ENCODE results near the gene SIGLEC9. TPM values are rescaled to one million over a fixed set of nuclear protein-coding genes. Genes with fewer than 3 reads are reported as not detected.

SIGLEC9 gene
- total RNA-seq, 1 donor from 2014 or later: not detected

DNA sequence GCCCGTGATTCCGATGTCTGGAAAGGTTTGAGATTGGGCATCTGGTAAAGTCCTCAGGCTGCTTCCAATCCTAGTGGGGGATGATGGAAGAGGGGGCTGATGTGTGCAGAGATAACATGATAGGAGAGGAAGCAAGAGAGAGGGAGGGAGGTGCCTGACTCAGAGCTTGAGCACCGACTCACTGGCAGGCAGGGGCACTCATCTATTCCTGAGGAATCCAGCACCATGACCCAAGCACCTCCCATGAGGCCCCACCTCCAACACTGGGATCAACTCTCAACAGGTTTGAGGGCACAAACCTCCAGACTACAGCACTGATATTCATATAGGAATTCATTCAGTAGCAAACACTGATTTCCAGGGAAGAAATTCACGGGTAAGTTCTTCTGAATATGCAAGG, 5.6 kb upstream of the SIGLEC9 start:
- Mint-ChIP-seq H3K4me3 (no peak overlapping the region), H3K4me1 (no peaks in the 10 kb centered on the region), H3K36me3 (no peaks in the 10 kb centered on the region), H3K27ac (no peak overlapping the region), H3K9me3 (no peaks in the 10 kb centered on the region), H3K27me3 (ENCODE audit: low read depth) (peaks cover 46% of the 10 kb centered on the region)
- TF ChIP-seq, protein P1, sequence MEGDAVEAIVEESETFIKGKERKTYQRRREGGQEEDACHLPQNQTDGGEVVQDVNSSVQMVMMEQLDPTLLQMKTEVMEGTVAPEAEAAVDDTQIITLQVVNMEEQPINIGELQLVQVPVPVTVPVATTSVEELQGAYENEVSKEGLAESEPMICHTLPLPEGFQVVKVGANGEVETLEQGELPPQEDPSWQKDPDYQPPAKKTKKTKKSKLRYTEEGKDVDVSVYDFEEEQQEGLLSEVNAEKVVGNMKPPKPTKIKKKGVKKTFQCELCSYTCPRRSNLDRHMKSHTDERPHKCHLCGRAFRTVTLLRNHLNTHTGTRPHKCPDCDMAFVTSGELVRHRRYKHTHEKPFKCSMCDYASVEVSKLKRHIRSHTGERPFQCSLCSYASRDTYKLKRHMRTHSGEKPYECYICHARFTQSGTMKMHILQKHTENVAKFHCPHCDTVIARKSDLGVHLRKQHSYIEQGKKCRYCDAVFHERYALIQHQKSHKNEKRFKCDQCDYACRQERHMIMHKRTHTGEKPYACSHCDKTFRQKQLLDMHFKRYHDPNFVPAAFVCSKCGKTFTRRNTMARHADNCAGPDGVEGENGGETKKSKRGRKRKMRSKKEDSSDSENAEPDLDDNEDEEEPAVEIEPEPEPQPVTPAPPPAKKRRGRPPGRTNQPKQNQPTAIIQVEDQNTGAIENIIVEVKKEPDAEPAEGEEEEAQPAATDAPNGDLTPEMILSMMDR (IDR thresholded peaks at IDR 0.05; ENCODE audit: unreplicated experiment): no peak
- no peak for DNase-seq (ENCODE audit: low spot score in 2 of 2, unreplicated experiment in 2 of 2)

DNA sequence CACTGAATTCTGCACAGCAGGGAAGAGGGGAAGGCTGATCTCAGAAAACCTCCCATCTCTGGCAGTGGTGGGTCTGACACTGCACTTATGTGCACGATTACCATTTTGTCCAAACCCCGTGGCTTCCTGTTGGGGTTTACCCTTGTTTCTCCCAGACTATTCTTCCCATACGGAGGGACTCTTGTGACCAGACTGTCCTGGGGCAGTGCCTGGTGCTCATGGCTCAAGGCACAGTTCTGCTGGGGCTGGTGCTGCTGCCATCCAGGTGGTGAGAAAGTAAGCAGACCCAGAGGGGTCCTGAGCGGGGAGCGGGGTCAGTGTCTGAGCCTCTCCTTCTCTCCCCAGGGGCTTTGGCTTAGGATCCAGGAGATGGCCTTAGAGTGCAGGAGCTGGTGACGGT, 5.1 kb upstream of the SIGLEC9 start:
- no peaks in the 10 kb centered on the region for H3K9me3 Mint-ChIP-seq
- H3K27me3 Mint-ChIP-seq (ENCODE audit: low read depth): peaks cover 46% of the 10 kb centered on the region
- TF ChIP-seq, protein P1 (IDR thresholded peaks at IDR 0.05; ENCODE audit: unreplicated experiment): no peak
- H3K27ac Mint-ChIP-seq: no peak overlapping the region
- DNase-seq (ENCODE audit: low spot score in 2 of 2, unreplicated experiment in 2 of 2): no peak
- no peaks in the 10 kb centered on the region for H3K4me1 Mint-ChIP-seq
- H3K4me3 Mint-ChIP-seq: no peak overlapping the region
- no peaks in the 10 kb centered on the region for H3K36me3 Mint-ChIP-seq

DNA sequence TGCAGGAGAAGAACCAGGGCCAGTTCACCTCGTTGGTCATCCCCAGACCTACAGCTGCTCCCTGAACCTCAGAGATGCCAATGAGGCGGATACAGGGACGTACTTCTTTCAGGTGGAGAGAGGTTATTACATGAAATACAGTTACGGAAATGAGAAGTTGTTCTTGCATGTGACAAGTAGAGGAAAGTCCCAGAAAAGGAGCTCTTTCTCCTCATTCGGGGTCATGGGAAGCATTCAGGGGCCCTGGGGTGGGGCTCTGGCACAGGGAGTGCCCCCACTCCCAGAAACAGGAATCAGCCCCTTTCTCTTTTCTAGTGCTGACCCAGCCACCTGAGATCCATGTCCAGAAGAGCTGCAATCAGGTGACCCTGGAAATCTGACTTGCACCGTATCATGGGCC, 4.5 kb upstream of the SIGLEC9 start:
- TF ChIP-seq, protein P1 (IDR thresholded peaks at IDR 0.05; ENCODE audit: unreplicated experiment): no peak
- H3K4me3 Mint-ChIP-seq: no peak overlapping the region
- DNase-seq (ENCODE audit: low spot score in 2 of 2, unreplicated experiment in 2 of 2): no peak
- H3K27me3 Mint-ChIP-seq (ENCODE audit: low read depth): peaks cover 42% of the 10 kb centered on the region
- H3K9me3 Mint-ChIP-seq: no peaks in the 10 kb centered on the region
- H3K36me3 Mint-ChIP-seq: no peaks in the 10 kb centered on the region
- no peaks in the 10 kb centered on the region for H3K4me1 Mint-ChIP-seq
- no peak overlapping the region for H3K27ac Mint-ChIP-seq

DNA sequence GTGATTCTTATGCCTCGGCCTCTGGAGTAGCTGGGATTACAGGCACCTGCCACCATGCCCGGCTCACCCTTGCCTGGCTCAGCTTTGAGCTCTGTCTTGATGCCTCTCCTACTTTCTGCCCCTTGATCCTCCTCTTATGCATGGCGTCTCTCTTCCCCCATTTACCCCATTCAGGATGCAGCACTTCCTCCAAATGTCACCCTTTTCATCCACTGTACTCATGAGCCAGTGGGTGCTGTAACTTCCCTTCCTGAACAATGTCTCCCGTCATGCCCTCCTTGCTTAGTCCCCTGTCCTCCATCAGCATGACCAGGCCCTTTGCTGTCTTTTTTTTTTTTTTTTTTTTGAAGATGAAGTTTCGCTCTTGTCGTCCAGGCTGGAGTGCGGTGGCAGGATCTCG, 3.4 kb upstream of the SIGLEC9 start:
- no peak for DNase-seq (ENCODE audit: low spot score in 2 of 2, unreplicated experiment in 2 of 2)
- H3K4me3 Mint-ChIP-seq: no peak overlapping the region
- no peaks in the 10 kb centered on the region for H3K9me3 Mint-ChIP-seq
- H3K27me3 Mint-ChIP-seq (ENCODE audit: low read depth): peaks cover 33% of the 10 kb centered on the region
- H3K27ac Mint-ChIP-seq: no peak overlapping the region
- TF ChIP-seq, protein P1 (IDR thresholded peaks at IDR 0.05; ENCODE audit: unreplicated experiment): no peak
- H3K4me1 Mint-ChIP-seq: no peaks in the 10 kb centered on the region
- no peaks in the 10 kb centered on the region for H3K36me3 Mint-ChIP-seq

DNA sequence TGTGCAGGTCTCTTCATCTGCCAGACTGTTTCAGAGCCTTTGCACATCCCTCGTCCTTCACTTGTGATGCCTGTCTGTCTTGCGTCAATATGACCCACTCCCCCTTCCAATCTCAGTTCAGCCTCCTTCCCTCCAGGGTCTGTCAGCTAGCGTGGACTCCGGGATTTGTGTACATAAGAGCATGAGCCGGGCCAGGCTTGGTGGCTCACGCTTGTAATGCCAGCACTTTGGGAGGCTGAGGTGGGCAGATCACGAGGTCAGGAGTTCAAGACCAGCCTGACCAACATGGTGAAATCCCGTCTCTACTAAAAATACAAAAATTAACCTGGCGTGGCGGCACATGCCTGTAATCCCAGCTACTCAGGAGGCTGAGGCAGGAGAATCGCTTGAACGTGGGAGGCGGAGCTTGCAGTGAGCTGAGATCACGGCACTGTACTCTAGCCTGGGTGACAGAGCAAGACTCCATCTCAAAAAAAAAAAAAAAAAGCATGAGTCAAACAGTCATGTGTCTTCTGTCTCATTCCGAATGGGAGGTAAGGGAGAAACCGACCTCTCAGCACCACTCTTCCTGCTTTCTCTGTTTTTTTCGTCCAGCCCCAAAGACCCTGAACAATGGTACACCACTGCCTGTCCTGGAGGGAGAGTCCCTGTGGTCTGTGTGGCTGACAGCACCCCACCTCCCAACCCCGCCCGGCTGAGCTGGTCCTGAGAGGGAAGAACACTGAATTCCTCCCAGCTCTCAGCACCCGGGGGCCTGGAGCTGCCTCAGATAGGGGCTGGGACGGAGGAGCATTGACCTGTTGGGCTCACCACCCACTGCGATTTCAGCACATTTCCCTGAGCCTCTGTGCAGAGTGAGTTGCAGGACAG, 2.4 kb upstream of the SIGLEC9 start:
- Mint-ChIP-seq H3K27me3 (ENCODE audit: low read depth) (peaks cover 33% of the 10 kb centered on the region), H3K27ac (no peak overlapping the region), H3K4me3 (no peak overlapping the region), H3K36me3 (no peaks in the 10 kb centered on the region), H3K9me3 (no peaks in the 10 kb centered on the region), H3K4me1 (no peaks in the 10 kb centered on the region)
- TF ChIP-seq, protein P1 (IDR thresholded peaks at IDR 0.05; ENCODE audit: unreplicated experiment): no peak
- DNase-seq (ENCODE audit: low spot score in 2 of 2, unreplicated experiment in 2 of 2): no peak
